Neural progenitor cell (in vitro differentiated cells): Measurements from ENCODE around the gene RAB3D.

Experiments used
- EZH2 ChIP-seq: fragments of 200-600 bp; sonication (generic); IDR thresholded peaks from 2 replicates; pipeline ENCODE4 v1.6.1; 2017; ENCODE audit warnings: antibody characterized with exemption, mild to moderate bottlenecking, moderate library complexity
- TF ChIP-seq, protein P1 (sequence below): fragments of 200-600 bp; sonication (generic); IDR thresholded peaks from 2 replicates; pipeline ENCODE4 v1.5.1; 2017; ENCODE audit warnings: antibody characterized with exemption, mild to moderate bottlenecking

DNA sequence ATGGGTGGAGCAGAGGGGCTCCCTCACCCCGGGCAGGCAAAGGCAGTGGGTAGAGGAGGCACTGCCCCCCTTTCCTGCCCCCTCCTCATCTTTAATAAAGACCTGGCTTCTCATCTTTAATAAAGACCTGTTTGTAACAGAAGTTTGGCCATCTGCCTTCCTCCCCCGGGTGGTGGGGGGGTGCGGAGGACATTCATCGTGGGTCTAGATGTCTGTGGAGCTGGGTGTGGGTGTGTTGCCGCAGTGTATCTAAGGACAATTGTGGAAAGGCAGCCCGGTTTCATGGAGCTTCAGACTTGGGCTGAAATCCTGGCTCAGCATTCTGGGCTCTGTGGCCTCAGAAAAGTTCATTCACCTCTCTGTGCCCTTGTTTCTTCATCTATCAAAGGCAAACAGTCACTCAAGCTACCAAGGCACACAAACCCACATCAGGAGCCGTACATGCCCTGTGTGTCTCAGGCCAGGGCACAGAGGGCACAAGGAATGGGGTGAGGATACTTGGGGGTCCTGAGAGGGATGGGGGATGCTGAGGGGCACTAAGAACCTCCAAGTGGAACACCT lies 26.2 kb upstream of the RAB3D start:
- TF ChIP-seq, protein P1, sequence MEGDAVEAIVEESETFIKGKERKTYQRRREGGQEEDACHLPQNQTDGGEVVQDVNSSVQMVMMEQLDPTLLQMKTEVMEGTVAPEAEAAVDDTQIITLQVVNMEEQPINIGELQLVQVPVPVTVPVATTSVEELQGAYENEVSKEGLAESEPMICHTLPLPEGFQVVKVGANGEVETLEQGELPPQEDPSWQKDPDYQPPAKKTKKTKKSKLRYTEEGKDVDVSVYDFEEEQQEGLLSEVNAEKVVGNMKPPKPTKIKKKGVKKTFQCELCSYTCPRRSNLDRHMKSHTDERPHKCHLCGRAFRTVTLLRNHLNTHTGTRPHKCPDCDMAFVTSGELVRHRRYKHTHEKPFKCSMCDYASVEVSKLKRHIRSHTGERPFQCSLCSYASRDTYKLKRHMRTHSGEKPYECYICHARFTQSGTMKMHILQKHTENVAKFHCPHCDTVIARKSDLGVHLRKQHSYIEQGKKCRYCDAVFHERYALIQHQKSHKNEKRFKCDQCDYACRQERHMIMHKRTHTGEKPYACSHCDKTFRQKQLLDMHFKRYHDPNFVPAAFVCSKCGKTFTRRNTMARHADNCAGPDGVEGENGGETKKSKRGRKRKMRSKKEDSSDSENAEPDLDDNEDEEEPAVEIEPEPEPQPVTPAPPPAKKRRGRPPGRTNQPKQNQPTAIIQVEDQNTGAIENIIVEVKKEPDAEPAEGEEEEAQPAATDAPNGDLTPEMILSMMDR: no peak
- TF ChIP-seq EZH2: no peak
